SIG-M5 treated with dmso at 0.1 percent for 504 hours (cell line): ENCODE results near the gene DICER1.

Experiments used
- DNase-seq: peaks from one replicate; lab custom pipeline; 2025; ENCODE audit not compliant: unreplicated experiment; lab: John Stamatoyannopoulos, UW

DICER1 gene

DNA sequence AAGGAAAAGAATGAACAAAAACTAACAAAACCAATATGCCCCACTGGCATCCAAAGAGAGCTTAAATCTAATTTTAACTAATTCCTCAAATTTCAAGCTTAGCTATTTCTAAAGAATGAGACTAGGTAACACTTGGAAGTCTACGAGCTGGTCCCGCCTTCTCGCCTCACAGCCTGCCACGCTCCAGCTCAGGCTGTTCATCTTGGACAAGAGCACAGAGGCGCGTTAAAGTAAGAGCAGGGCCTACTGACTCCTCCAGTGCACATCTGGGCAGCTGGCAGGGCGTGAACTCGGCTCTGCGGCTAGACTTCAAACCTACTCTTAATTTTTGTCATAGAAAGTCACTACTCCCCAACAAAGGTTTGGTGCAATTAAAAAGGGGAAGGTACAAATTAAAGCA lies 64.6 kb downstream of the DICER1 start:
- DNase-seq: no peak

DNA sequence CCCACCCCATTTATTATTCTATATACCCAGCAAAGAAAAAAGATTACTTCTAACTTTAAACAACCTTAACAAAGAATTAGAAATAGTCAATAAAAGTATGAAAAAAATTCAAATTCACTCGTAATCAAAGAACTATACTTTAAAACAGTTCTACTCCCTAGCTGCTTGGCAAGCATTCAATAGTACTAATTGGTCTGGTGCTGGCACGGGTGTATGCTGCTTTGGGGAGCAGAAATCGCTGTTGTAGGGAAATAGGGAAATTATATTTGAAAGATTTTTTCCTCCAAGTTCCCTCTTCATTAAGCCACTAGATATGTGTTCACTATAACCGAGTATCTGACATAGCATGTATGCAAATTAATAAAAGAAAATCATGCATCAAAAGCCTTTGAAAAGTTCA lies 65.7 kb downstream of the DICER1 start:
- DNase-seq: no peak

DNA sequence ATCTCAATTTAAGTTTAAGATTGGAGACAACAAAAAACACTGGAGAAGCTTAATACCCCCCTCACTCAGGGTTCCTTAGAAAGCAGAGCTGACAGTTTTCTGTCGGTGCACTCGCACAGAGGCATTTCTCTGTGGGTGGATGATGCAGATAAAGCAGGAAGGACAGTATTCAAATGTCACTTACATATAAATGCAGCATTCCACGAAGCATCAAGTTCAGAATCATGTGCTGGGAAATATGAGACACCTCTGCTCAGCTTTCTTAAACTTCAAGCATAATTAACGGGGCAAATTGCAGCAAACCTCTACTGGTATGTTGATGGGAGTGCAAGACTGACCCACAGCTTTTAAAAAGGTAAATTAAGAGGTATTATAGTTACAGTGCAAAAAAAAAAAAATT lies 68.7 kb downstream of the DICER1 start:
- DNase-seq: no peak

DNA sequence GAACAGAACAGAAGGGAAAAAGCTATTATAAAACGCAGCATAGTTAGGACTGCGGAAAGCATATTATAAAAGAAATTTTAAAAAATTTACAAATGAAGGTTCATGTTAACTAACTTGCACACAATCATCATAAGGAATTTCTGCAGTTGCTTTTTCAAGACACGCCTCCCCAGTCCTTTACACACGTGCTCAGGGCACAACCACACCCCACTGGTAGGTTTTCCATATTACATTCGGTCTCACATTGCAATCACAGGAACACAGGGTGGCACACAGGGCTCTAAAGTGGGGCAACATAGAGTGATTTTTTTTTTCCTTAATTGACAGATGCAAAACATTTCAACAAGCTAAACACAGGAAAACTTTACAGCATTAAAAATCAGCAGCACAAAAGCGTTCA lies 69.7 kb downstream of the DICER1 start:
- no peak for DNase-seq

DNA sequence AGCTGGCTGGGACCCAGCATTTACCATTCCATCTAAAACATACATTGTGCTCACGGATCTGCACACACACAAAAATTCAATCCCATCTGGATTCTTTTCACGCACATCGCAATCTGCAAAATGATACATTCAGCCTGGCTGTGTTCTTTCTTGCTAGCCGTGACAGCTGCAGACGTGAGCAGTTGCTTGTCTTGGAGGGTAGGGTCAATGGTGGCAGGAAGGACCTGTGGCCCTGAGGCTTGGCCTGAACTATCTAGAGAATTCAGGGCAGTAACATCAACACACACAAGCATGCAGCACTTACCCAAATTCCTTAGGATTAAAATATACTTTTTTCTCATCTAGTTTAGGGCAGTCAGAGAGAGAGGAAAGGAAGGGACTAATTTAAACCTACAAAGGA lies 72.0 kb downstream of the DICER1 start:
- no peak for DNase-seq

DNA sequence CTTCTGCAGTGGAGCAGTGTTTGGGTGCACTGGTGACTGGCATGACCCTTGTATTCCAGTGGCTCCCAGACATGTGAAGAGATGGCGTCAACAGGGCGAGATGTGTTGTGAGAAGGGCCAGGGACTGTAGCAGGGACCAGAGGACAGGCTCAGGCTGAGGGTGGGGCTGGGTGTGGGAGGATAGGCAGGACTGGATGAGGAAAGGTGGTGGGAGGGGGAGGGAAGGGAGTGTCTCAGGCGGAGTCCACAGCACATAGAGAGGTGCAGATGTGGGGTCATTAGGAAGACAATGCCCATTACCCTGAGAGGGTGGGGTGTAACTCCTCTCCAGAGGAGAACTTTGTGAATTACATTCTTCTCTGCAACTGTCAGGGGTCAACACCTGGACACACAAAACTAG lies 78.5 kb downstream of the DICER1 start:
- DNase-seq: no peak

DNA sequence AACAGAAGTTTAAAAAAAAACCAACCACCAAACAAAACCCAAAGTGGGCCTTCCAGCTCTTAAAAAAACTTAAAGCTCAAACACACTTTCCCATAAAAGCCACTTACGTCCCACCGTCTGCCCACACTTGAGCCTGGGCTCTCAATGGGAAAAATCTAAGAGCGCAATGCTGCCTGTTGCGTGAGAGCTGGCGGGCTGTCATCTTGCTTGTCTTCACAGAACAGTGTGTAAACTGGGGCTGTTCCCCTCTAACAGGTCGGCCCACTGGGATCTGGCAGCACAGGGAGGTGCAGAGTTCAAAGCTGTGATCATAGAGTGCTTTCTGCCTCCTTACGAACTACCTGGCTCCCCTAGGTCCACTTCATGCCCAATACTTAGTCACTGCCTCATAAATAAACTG lies 80.0 kb downstream of the DICER1 start:
- no peak for DNase-seq

DNA sequence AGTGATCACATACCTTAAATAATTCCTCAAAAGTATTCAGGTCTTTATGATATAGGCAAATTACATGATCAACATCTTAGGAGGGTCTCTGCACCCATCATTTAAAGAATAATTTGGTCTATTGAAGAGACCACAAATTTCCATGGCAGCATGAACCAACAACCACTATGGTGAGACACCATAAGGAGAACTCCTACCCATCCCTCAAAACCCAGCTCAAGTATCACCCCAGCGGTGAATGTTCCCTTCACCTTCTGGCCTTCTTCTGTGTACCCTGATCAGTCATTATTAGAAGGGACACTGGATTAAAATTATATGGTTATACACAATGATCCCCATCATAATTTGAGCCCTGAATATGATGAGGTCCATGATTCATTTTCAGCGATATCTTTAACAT lies 81.5 kb downstream of the DICER1 start:
- DNase-seq: no peak

DNA sequence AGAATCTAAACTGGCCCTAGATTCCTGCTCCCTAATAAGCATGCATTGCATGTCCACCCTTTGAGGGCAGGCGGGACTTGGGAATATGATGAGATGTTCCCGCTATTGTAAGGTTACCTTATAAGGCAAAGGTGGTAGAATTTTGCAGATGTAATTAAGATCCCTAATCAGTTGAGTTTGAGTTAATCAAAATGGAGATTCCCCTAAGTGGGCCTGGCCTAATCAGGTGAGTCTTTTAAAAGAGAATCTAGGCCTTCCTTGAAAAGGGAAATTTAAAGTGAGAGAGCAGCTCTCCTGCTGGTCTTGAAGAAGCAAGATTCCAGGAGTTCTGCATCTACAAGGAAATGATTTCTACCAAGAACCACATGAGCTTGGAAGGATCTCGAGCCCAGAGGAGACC lies 83.4 kb downstream of the DICER1 start:
- no peak for DNase-seq

DNA sequence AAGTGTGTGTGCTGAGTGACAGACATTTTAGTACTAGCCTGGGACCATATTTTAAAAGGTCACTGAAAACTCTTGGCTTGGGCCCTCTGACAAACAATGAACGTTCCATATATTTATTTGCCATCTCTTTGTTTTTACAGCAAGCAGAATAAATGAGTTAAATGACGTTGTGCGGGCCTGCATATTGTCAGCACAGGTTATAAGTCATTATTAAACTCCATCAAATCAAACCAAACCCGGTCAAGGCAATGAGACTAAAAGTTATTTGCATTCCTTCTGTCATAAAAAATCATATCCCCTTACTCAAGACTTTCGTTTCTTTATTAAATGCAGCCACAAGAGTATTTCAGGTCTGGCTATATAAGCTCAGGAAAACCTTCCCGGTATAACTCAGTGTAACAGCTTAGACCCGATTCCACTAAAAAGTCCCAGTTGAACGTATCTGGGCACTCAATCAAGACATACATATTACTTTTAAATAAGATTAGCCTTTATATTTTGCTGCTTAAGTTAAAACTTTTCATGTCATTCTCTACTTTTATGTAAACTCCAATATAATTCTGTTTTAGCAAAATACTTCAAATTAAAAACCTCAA lies 84.9 kb downstream of the DICER1 start:
- no peak for DNase-seq

DNA sequence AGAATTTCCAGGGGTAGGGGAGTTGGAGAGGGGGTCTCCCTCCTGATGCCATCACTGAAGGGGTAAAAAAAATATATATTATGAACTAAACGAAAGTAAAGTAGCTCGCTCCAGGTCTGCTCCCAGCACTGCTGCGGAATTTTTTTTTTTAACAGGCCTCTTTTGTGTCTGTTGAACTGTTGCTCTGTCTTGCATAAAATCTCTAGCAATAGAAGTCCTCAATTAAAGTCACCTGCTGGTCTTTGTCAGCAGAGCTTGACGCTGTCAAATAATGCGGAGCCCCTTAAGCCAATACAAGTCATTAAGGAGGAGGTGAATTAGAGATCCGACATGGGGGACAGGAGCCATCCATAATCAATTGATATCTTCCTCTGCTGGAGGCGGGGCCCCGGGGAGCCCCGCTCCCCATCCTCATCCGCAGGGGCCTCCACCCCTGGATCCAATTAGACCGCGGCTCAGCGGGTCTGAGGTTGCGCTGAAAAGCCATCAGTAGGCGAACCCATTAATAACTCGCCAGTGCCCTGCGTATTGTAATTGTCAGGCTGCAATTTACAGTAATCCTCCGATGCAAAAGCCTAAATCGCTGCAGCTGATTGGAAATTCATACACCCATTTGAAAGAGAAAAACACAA lies 85.6 kb downstream of the DICER1 start:
- DNase-seq: no peak

DNA sequence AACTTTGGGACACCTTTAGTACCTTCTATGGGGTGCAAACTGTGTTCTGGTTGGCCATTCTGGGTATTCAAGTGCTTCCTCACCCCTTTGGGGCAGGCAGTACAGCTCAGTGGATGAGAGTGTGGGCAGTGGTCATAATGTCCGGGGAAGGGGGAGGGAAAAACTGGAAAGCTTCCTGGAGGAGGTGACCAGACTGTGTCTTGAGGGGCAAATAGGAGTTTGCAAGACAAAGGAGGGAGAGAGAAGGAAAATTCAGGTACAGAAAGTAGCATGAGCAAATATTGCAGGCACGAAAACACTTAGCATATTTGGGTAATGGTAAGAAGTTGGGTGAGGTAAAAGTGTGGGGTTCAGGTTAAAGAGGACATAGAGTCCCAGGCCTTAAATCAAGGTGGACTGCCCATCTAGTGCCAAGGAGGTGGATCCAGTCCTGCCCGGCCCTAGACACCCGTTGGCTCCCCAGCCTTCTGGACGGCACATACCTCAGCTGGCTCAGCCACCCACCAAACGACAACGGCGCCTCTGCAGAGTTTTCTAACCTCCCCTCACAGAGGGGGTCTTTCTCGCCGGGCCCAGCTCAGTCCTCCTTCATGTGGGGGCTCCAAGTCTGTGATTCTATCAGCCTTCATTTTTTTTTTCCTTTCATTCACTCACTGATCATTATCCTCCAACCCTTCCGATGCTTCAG lies 86.4 kb downstream of the DICER1 start:
- no peak for DNase-seq

DNA sequence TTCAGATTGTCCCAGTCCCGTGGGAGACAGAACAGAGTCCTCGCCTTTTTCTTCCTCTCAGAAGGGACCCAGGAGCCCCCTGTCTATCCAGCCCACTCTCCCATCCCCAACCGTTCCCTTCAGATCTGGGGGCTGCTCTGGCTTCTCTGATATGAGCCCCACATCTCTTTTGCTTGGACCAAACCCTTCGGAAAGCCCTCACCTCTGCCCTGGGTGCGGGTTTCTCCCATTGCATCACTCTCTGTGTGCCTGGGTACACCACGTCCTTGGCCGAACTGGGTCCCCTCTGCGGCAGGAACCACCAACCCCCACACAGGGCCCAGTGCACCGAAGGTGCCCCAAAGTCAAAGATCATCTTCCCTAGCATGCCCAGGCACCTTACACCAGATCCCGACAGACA lies 87.8 kb downstream of the DICER1 start:
- DNase-seq: no peak

DNA sequence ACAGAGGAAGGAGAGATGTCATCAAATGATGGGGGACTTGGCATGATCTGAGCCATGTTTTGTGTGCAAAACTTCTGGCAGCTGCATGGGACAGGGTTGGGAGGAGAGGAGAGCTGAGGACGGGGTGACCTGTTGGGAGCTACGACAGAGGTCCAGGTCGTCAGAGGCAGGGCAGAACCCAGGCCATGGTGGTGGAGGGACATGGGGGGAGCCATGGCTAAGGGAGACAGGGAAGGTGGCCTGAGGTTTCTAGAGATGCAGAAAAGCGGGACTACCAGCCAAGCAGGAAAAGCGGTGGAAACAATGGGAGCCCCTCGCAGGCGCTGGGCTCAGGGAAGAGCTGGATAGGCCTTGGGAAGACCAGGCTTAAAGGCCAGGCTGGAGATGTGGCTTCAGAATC lies 88.3 kb downstream of the DICER1 start:
- no peak for DNase-seq

DNA sequence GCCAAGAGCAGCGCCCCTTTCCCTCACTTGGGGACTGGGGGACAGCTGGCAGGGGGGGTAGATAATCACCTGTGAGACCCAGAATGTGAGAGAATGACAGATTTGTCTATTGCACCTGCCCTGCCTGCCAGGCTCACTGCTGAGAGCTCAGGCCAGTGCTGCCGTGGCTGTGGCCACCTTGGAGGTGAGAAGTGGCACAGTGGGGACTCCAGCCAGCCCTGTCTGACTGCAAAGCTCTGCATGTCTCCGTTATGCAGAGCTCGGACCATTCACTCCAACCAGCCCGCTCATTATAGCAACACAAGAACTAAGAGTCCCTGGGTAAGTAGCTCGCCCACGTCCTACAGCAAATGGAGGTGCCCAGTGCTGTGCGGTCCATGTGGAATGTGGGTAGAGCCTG lies 88.8 kb downstream of the DICER1 start:
- no peak for DNase-seq

DNA sequence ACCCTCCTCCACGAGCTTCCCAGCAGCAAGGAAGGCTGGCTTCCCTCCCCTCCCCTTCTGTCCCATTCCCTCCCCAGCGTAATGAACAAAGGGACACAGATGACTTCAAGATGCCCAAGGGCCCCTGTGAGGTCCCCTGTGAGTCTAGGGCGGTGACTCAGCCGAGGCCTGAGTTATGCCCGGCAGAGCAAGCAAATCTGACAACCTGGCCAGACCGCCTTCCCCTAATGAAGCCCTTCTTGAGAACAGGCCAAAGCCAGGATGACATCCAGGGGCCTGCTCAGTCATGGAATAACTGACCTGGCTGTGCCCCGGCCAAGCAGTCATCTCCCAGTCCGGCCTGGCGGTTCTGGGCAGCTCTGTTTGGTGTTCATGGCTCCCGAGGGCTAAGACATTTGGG lies 89.2 kb downstream of the DICER1 start:
- DNase-seq: no peak

DNA sequence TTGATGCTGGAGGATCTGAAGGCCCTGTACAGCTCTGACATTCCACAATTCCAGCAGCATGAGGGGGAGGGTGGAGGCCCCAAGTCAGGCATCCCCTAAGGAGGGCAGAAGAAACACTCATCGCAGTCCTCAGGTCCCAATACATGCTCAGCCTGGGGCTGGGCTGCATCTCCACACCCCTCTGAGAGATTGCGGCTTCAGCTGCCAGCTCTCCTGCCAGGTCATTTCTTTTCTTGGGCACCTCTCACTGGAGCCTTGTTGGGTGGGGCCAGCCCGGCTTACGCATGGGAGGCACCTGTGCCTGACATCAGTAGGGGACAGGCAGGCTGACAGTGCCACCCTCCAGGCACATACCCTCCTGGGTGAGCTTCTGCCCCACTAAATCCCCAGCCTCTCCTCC lies 89.8 kb downstream of the DICER1 start:
- no peak for DNase-seq

DNA sequence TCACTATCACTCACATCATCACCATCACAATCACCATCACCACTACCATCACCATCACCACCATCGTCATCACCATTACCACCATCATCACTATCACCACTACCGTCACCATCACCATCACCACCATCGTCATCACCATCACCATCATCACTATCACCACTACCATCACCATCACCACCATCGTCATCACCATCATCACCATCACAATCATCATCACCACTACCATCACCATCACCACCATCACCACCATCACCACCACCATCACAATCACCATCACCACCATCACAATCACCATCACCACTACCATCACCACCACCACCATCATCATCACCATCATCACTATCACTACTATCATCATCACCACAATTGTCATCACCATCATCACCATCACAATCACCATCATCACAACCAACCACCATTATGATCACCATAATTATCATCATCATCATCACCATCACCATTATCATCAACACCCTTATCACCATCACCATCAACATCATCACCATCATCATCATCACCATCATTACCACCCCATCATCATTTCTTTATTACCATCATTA lies 90.8 kb downstream of the DICER1 start:
- DNase-seq: no peak

DNA sequence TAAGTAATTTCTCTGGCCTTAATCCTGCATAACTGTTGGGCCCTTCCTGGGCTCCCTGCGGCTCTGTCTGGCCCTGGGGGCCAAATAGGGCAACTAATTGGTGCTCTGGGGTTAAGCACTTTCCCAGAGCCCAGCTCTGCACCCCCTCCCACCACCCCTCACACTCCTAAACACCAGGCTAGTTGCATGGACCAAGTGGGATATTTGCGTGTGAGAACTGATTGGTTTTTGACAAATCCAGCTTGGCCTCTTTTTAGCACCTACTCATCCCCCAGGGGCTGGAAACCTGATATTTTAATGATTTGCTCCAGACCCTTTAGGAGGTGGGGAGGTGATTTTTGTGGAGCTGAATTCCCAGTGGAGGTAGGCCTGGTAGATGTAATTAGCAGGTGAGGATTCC lies 91.9 kb downstream of the DICER1 start:
- no peak for DNase-seq

DNA sequence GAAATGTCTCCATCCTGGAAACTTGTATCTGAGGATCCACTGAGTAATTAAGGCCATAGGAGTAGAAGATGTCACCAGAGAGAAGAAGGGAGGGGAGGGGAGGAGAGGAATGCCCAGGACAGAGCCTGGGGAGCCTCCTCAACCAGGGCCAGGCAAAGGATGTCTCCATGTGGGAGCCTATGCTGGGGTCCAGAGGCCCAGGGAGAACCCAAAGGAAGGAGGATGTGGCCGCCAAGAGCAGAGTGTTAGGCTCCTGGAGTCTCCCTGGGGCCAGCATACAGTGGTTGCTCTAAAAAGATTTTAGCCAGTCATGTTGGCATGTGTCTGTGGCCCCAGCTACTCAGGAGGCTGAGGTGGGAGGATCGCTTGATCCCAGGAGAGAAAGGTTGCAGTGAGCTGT lies 92.6 kb downstream of the DICER1 start:
- no peak for DNase-seq

DNA sequence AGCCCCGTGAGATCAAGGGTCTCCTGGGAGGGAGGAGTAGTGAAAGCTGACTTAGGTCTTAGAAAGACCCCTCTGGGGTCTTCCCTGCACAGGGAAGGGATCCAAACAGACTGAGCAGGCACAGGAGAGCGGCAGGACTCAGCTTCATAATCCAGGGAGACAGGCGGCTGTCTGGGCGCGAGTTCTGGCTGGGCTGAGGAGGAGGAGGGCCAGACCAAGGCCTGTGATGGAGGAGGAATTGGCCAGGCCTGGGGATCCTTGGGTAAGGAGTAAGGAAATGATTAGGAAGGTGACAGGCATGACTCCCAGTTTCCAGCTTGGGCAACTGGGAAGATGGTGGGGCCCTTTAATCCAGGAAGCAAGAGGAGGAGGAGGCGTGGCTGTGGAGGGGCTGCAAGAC lies 93.1 kb downstream of the DICER1 start:
- no peak for DNase-seq

DNA sequence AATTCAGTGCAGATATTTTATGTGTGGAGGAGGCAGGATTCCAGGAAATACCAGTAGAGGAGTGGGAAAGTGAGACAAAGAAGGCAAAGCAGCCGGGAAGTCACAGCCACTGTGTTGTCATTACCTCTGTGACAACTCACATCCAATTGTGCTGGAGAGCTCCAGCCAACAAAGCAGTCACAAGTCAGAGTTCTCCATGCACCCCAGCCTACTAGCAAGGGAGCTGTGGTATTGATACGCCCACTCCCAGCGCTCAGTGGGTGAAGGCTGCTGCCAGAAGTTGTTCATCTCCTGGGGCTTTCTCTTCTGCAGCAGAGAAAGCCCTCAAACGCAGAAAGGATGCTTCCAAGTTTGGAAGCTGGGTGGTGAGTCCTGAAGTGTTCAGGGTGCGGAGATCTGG lies 93.9 kb downstream of the DICER1 start:
- DNase-seq: no peak

DNA sequence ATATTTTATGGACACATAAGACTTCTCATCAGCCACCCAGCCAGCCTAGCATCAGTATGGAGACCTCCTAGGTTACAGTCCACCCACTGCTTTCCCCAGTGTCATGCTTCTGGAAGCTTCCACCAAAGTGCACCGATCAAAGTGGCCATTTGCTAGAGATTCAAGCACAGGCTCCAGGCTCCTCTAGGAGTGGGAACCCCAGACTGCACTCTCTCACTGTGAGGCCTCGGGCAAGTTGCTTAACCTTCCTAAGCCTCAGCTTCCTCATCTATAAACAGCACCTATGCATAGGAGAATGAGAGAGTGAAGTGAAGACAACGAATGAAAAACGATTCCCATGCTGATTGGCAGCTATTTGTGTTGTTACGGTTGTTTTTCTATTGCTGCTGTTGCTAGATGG lies 94.4 kb downstream of the DICER1 start:
- no peak for DNase-seq
